A673 (cell line): Measurements from ENCODE around the gene POLN. TPM values are rescaled to one million over a fixed set of nuclear protein-coding genes. Genes with fewer than 3 reads are reported as not detected.

Experiments used
- BruUV-seq: library from RNA; stranded (reverse); fragments of 400-500 nt; replicated peaks from 2 replicates; lab custom pipeline; 2021; lab: Mats Ljungman, UMichigan
- CTCF ChIA-PET: fragments of 300-600 bp; sonication (Branson Sonifier 250); formaldehyde crosslinking; loops from one replicate; lab custom pipeline; 2022; ENCODE audit warnings: antibody characterized with exemption; lab: Charles Lee
- POLR2A ChIA-PET: fragments of 300-600 bp; sonication (Branson Sonifier 250); formaldehyde crosslinking; loops from one replicate; lab custom pipeline; 2022; ENCODE audit warnings: antibody characterized with exemption; ENCODE audit not compliant: low non-redundant PET; lab: Charles Lee
- DNase-seq: peaks from one replicate; pipeline ENCODE4 v3.0.0-alpha.2; 2015; ENCODE audit warnings: low spot score
- H3K27ac ChIP-seq: fragments of 200-600 bp; sonication (generic); 2 replicates; pipeline ENCODE4 v1.5.1; 2016; ENCODE audit warnings: mixed run types, low read depth, mild to moderate bottlenecking, mixed read lengths, antibody characterized with exemption, low read length; ENCODE audit not compliant: poor library complexity, severe bottlenecking
- H3K27me3 ChIP-seq: fragments of 200-600 bp; sonication (generic); replicated peaks from 2 replicates; pipeline ENCODE4 v1.6.1; 2017; ENCODE audit warnings: mixed run types, low read depth, mild to moderate bottlenecking, mixed read lengths, antibody characterized with exemption, low read length; ENCODE audit not compliant: insufficient read depth, poor library complexity
- H3K36me3 ChIP-seq: fragments of 200-600 bp; sonication (generic); 2 replicates; pipeline ENCODE4 v1.6.1; 2016; ENCODE audit warnings: mixed run types, mild to moderate bottlenecking, mixed read lengths, antibody characterized with exemption, low read length; ENCODE audit not compliant: insufficient read depth, poor library complexity, severe bottlenecking
- H3K4me1 ChIP-seq: fragments of 200-600 bp; sonication (generic); 2 replicates; pipeline ENCODE4 v1.6.1; 2017; ENCODE audit warnings: mixed run types, mild to moderate bottlenecking, mixed read lengths, antibody characterized with exemption, low read length; ENCODE audit not compliant: insufficient read depth, poor library complexity, severe bottlenecking
- H3K4me3 ChIP-seq: fragments of 200-600 bp; sonication (generic); 2 replicates; pipeline ENCODE4 v1.5.1; 2016; ENCODE audit warnings: low read depth, mixed run types, mild to moderate bottlenecking, mixed read lengths, low read length; ENCODE audit not compliant: poor library complexity, severe bottlenecking
- H3K9me3 ChIP-seq: fragments of 200-600 bp; sonication (generic); 2 replicates; pipeline ENCODE4 v1.6.1; 2016; ENCODE audit warnings: mixed run types, low read depth, mild to moderate bottlenecking, mixed read lengths, antibody characterized with exemption, low read length; ENCODE audit not compliant: poor library complexity, severe bottlenecking
- EZH2 ChIP-seq: fragments of 200-600 bp; sonication (generic); IDR thresholded peaks from 2 replicates; pipeline ENCODE4 v1.6.1; 2017; ENCODE audit warnings: borderline replicate concordance, low read depth, mild to moderate bottlenecking, mixed read lengths, antibody characterized with exemption, low read length; ENCODE audit not compliant: poor library complexity, severe bottlenecking
- intact Hi-C: fragments of 100-400 bp; cut with micrococcal nuclease; formaldehyde crosslinking; loops from one replicate; pipeline ENCODE4 v1.10.0; 2022; ENCODE audit not compliant: unreplicated experiment
- total RNA-seq: library from RNA; stranded (reverse); gene quantifications from 2 replicates; pipeline ENCODE4 v1.2.3, GENCODE V29; 2021
- TF ChIP-seq, protein P1 (sequence below): fragments of 300-800, 200-600 bp; sonication (generic); conservative IDR thresholded peaks from 2 replicates; pipeline ENCODE4 v1.5.1; 2017; ENCODE audit warnings: low read depth, mild to moderate bottlenecking, antibody characterized with exemption, low read length, moderate library complexity, mixed read lengths

POLN gene
- total RNA-seq, 1 experiment from 2014 or later = 4.0 TPM

DNA sequence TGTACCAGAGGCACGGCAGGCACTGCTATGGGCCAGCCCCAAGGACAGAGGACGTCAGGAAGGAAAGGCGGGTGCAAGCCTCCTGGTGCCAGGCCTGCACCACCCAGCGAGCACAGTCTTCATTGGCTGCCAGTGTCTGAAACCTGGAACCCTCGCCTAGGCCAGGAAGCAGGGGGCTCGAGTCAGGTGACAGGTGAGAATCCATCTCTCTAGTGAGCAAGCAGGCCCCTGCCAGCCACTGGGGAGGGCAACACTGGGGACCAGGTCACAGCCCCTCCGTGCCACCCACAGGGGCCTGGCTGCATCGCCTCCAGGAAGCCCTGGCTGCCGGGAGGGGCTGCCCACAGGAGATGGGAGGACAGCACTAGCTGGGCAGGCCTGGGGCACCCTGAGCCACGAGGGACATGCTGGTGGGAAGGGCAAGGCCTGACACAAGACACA, 6.9 kb upstream of the POLN start:
- H3K4me3 ChIP-seq = no peak overlapping the region
- BruUV-seq = no TSS peak
- TF ChIP-seq, protein P1, sequence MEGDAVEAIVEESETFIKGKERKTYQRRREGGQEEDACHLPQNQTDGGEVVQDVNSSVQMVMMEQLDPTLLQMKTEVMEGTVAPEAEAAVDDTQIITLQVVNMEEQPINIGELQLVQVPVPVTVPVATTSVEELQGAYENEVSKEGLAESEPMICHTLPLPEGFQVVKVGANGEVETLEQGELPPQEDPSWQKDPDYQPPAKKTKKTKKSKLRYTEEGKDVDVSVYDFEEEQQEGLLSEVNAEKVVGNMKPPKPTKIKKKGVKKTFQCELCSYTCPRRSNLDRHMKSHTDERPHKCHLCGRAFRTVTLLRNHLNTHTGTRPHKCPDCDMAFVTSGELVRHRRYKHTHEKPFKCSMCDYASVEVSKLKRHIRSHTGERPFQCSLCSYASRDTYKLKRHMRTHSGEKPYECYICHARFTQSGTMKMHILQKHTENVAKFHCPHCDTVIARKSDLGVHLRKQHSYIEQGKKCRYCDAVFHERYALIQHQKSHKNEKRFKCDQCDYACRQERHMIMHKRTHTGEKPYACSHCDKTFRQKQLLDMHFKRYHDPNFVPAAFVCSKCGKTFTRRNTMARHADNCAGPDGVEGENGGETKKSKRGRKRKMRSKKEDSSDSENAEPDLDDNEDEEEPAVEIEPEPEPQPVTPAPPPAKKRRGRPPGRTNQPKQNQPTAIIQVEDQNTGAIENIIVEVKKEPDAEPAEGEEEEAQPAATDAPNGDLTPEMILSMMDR = no peak
- no peak for TF ChIP-seq EZH2
- no peaks in the 10 kb centered on the region for H3K27me3 ChIP-seq
- intact Hi-C loops = no loop called here
- ChIA-PET POLR2A (no interaction called here), CTCF (no interaction called here)
- peaks cover 18% of the 10 kb centered on the region for H3K4me1 ChIP-seq
- DNase-seq = no peak
- H3K27ac ChIP-seq = no peak overlapping the region
- no peaks in the 10 kb centered on the region for H3K9me3 ChIP-seq
- no peaks in the 10 kb centered on the region for H3K36me3 ChIP-seq

DNA sequence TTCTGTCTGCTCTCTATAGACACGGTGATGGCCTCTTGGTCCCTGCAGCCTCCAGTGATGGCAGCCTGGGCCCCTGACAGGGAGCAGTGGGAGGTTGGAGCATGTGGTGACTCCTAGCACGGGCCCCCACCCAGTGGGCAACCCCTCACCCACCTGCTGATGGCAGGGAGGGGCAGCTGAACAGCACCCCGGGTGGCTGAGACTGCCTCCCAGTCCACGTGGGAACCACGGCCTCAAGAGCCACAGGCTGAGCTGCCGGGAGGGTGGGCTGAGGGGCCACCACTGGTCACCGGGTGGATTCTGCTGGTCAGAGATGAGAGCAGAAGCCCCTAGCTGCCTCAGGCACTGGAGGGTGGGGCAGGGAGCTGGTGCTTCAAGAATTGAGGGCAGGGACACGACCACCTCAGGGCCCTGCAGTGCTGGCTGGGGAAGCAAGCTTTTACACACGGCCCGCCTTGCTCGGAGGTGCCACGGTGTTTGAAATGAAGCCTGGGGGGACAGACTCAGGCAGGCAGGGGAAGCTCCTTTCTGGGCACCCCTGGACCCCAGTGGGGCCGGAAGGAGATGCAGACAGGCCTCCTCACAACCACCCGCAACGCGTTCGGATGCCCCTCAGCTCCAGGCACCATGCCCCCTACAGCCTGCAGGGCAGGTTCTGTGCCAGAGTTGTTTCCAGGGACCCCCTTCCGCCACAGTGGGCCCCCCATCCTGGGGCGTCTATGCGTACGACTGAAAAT, 6.3 kb upstream of the POLN start:
- ChIA-PET CTCF (no interaction called here), POLR2A (no interaction called here)
- TF ChIP-seq EZH2 = no peak
- TF ChIP-seq, protein P1 = no peak
- Histone ChIP-seq H3K27me3 (no peaks in the 10 kb centered on the region), H3K36me3 (no peaks in the 10 kb centered on the region), H3K4me1 (peaks cover 22% of the 10 kb centered on the region), H3K27ac (no peak overlapping the region), H3K4me3 (no peak overlapping the region), H3K9me3 (no peaks in the 10 kb centered on the region)
- intact Hi-C loops = no loop called here
- no peak for DNase-seq
- BruUV-seq = no TSS peak

DNA sequence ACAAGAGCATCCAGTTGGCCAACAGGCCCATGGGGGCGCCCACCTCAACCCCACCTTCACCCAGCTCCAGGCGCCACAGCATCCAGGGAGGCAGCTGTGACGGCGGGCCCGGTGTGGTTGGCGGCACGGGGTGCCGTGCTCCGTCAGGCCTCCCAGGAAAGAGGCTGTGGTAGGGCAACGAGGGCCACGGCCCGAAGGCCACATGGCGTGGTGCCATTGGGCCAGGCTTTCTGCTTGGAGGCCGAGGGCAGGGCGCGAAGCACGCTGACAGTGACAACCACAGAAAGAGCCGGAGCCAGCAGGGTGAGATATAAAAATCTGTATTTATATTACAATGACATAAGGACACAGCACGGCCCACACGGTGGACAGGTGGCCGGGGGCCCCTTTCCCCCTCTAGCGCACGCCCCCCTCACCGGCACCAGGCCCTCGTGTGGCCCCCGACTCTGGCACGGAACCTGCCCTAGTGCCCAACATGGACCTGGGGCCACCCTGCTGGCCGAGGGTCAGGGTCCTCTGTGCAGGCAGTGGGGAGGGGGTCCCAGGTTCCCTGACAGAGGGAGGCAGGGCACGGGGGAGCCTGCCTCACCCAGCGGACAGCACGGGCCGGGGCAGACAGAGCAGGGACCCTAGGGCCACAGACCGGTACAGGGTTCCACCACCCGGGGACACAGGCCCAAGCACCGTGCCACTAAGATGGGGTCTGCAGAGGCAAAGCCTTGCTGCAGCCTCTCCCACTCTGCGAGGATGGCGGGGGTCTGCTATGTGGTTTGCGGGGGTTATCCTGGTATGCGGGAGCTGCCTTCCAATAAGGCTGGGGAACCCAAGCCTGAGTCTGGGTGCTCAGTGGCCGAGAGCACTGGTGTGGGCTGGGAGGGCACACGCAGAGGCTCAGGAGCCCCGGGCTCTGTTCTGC, 5.5 kb upstream of the POLN start:
- DNase-seq = no peak
- Histone ChIP-seq H3K27me3 (no peaks in the 10 kb centered on the region), H3K9me3 (no peaks in the 10 kb centered on the region), H3K4me1 (peaks cover 22% of the 10 kb centered on the region), H3K4me3 (no peak overlapping the region), H3K36me3 (no peaks in the 10 kb centered on the region), H3K27ac (no peak overlapping the region)
- intact Hi-C loops = no loop called here
- POLR2A ChIA-PET = no interaction called here
- TF ChIP-seq, protein P1 = no peak
- no peak for TF ChIP-seq EZH2
- BruUV-seq = no TSS peak
- CTCF ChIA-PET = no interaction called here
